ENCODE measurements around the gene CDH12.

Gene CDH12

DNA sequence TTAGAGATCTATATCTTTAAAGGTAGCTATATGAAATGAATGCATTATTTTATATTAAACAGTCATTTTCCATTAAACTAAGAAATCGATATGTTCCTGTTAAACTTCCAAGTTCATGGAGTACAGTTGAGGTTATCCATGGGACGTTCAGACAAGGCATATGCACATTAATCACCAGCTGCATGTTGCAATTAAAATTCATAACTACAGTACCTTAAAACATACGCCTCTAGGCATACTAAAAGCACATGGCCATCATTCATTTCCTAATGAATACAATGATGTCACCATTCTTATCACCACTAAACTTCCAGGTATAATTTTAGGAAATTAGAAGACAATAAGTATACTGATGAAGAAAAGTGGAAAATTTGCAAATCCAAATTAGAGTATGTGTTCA lies 174.3 kb downstream of the CDH12 start:
- no peak overlapping the region for H3K27ac ChIP-seq (replicated peaks)
- no peak for DNase-seq (ENCODE audit: low read depth in 1 of 2, low spot score in 1 of 2)
- no peak overlapping the region for H3K4me3 ChIP-seq (replicated peaks; ENCODE audit: insufficient read depth, low read length)
- TF ChIP-seq GABPA (IDR thresholded peaks at IDR 0.05; ENCODE audit: low read depth) (no peak), POLR2AphosphoS5 (IDR thresholded peaks at IDR 0.05; ENCODE audit: low read depth) (no peak)
- TF ChIP-seq, protein P1, sequence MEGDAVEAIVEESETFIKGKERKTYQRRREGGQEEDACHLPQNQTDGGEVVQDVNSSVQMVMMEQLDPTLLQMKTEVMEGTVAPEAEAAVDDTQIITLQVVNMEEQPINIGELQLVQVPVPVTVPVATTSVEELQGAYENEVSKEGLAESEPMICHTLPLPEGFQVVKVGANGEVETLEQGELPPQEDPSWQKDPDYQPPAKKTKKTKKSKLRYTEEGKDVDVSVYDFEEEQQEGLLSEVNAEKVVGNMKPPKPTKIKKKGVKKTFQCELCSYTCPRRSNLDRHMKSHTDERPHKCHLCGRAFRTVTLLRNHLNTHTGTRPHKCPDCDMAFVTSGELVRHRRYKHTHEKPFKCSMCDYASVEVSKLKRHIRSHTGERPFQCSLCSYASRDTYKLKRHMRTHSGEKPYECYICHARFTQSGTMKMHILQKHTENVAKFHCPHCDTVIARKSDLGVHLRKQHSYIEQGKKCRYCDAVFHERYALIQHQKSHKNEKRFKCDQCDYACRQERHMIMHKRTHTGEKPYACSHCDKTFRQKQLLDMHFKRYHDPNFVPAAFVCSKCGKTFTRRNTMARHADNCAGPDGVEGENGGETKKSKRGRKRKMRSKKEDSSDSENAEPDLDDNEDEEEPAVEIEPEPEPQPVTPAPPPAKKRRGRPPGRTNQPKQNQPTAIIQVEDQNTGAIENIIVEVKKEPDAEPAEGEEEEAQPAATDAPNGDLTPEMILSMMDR (IDR thresholded peaks at IDR 0.05; ENCODE audit: insufficient read depth, low read length): no peak
- H3K27me3 ChIP-seq (ENCODE audit: insufficient read depth, poor library complexity, severe bottlenecking): no peaks in the 10 kb centered on the region

DNA sequence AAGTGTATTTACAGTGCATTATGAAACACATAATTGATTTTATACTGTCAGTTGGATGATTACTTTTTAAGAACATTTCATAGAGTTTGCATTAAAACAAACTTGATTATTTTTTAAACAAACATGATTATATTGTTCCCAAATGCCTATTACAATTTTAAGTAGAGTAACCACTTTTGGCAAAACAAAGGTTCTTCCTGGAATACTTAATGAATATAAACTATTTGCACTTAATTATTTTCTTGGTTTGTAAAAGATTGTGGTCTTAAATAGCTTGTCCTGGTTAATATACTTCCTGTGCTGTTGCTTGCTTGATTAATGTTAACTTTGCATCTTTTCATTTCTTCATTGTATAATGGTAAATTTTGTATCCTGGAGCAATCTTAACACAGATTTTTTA lies 180.0 kb downstream of the CDH12 start:
- TF ChIP-seq POLR2AphosphoS5 (IDR thresholded peaks at IDR 0.05; ENCODE audit: low read depth): no peak
- no peak for TF ChIP-seq GABPA (IDR thresholded peaks at IDR 0.05; ENCODE audit: low read depth)
- no peak for TF ChIP-seq SPI1 (IDR thresholded peaks at IDR 0.05; ENCODE audit: borderline replicate concordance, low read depth)
- TF ChIP-seq, protein P1 (IDR thresholded peaks at IDR 0.05; ENCODE audit: insufficient read depth, low read length): no peak
- TF ChIP-seq, protein P2, sequence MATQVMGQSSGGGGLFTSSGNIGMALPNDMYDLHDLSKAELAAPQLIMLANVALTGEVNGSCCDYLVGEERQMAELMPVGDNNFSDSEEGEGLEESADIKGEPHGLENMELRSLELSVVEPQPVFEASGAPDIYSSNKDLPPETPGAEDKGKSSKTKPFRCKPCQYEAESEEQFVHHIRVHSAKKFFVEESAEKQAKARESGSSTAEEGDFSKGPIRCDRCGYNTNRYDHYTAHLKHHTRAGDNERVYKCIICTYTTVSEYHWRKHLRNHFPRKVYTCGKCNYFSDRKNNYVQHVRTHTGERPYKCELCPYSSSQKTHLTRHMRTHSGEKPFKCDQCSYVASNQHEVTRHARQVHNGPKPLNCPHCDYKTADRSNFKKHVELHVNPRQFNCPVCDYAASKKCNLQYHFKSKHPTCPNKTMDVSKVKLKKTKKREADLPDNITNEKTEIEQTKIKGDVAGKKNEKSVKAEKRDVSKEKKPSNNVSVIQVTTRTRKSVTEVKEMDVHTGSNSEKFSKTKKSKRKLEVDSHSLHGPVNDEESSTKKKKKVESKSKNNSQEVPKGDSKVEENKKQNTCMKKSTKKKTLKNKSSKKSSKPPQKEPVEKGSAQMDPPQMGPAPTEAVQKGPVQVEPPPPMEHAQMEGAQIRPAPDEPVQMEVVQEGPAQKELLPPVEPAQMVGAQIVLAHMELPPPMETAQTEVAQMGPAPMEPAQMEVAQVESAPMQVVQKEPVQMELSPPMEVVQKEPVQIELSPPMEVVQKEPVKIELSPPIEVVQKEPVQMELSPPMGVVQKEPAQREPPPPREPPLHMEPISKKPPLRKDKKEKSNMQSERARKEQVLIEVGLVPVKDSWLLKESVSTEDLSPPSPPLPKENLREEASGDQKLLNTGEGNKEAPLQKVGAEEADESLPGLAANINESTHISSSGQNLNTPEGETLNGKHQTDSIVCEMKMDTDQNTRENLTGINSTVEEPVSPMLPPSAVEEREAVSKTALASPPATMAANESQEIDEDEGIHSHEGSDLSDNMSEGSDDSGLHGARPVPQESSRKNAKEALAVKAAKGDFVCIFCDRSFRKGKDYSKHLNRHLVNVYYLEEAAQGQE (IDR thresholded peaks at IDR 0.05; ENCODE audit: insufficient replicate concordance, low read depth): no peak

DNA sequence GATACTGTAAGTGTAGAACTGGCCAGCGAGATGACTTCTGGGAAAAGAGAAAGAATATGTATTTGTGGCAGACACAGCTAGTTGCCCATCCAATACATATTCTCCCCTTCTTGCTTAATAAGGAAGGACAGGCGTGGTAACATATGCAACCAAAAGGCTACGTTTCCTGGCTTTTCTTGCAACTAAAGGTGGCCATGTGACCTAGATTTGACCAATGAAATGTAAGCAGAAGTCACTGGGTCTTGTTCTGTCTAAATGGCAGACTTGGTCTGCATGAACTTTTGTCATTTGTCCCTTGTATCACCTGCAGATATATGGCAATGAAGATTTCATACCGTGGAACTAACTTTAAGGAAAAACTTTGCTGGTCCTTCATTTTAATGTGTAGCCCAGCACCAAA lies 183.8 kb downstream of the CDH12 start:
- DNase-seq (ENCODE audit: low read depth in 1 of 2, low spot score in 1 of 2): no peak
- no peak overlapping the region for H3K27ac ChIP-seq (replicated peaks)
- TF ChIP-seq SPI1 (IDR thresholded peaks at IDR 0.05; ENCODE audit: borderline replicate concordance, low read depth): no peak
- TF ChIP-seq, protein P1 (IDR thresholded peaks at IDR 0.05; ENCODE audit: insufficient read depth, low read length): no peak
- TF ChIP-seq POLR2AphosphoS5 (IDR thresholded peaks at IDR 0.05; ENCODE audit: low read depth): no peak
- TF ChIP-seq GABPA (IDR thresholded peaks at IDR 0.05; ENCODE audit: low read depth): no peak
- TF ChIP-seq, protein P2 (IDR thresholded peaks at IDR 0.05; ENCODE audit: insufficient replicate concordance, low read depth): no peak
- H3K27me3 ChIP-seq (ENCODE audit: insufficient read depth, poor library complexity, severe bottlenecking): no peaks in the 10 kb centered on the region
- no peak overlapping the region for H3K4me3 ChIP-seq (replicated peaks; ENCODE audit: insufficient read depth, low read length)

More for the DNA sequence above, 180.0 kb downstream of the CDH12 start:
- no peak for DNase-seq (ENCODE audit: low read depth in 1 of 2, low spot score in 1 of 2)
- H3K27me3 ChIP-seq (ENCODE audit: insufficient read depth, poor library complexity, severe bottlenecking): no peaks in the 10 kb centered on the region
- H3K27ac ChIP-seq (replicated peaks): no peak overlapping the region
- H3K4me3 ChIP-seq (replicated peaks; ENCODE audit: insufficient read depth, low read length): no peak overlapping the region

DNA sequence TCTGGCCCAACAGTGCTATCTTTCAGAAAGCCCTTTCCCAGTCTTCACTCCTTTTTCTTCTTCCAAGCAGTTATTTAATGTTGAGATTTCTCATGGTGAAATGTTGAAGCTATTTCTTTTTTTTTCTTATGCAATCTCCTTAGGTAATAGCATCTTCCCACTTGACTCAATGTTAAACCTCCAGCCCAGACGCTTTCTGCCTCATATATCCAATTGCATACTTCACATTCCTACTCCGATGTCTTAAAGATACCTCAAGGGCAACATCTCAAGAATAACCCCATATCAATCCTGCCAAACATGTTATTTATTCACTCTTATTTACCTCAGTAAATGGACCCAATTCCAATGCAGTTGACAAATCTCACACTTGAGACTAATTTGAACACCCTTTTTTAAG lies 187.3 kb downstream of the CDH12 start:
- no peaks in the 10 kb centered on the region for H3K27me3 ChIP-seq (ENCODE audit: insufficient read depth, poor library complexity, severe bottlenecking)
- TF ChIP-seq, protein P1 (IDR thresholded peaks at IDR 0.05; ENCODE audit: insufficient read depth, low read length): no peak
- no peak for TF ChIP-seq SPI1 (IDR thresholded peaks at IDR 0.05; ENCODE audit: borderline replicate concordance, low read depth)
- TF ChIP-seq POLR2AphosphoS5 (IDR thresholded peaks at IDR 0.05; ENCODE audit: low read depth): no peak
- TF ChIP-seq GABPA (IDR thresholded peaks at IDR 0.05; ENCODE audit: low read depth): no peak
- TF ChIP-seq, protein P2 (IDR thresholded peaks at IDR 0.05; ENCODE audit: insufficient replicate concordance, low read depth): no peak
- DNase-seq (ENCODE audit: low read depth in 1 of 2, low spot score in 1 of 2): no peak
- no peak overlapping the region for H3K4me3 ChIP-seq (replicated peaks; ENCODE audit: insufficient read depth, low read length)
- no peak overlapping the region for H3K27ac ChIP-seq (replicated peaks)
